HG02571 (cell line): ENCODE results near the gene C2orf69.
A peak's percentile ranks its signal among the peaks of the same experiment; 100 is the strongest.
"Not testable (repeated sequence)": the region's sequence is repeated elsewhere in the genome, so short reads cannot be mapped to it uniquely, and the experiment has no call there.

ENCODE experiments used
- ATAC-seq: cut with Tn5 transposase; IDR thresholded peaks from one replicate; pipeline ENCODE4 v1.9.1; 2021; ENCODE audit warnings: mild to moderate bottlenecking, moderate library complexity; ENCODE audit not compliant: unreplicated experiment

Gene C2orf69

DNA sequence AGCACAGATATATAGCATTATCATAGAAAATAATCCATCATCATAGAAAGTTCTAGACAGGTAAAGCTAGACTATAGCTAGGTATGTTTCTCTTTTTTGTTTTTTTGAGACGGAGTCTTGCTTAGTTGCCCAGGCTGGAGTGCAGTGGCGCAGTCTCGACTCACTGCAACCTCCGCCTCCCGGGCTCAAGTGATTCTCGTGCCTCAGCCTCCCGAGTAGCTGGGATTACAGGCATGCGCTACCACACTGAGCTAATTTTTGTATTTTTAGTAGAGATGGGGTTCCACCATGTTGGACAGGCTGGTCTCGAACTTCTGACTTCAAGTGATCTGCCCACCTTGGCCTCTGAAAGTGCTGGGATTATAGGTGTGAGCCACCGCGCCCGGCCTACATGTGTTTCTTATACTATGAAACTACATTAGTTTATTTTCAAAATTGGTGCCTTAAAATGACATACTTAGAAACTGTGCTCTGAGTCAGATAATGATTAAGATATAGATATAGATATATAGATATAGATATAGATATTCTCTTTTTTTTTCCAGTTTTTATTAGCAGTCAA is 1.5 kb downstream of the C2orf69 start:
- ATAC-seq = not testable (repeated sequence)

GRCh38 chr2:199914372-199914958 is 3.4 kb downstream of the C2orf69 start:
- ATAC-seq = no peak

- ATAC-seq = no peak
Observed at GRCh38 chr2:199916980-199917379, 5.9 kb downstream of the C2orf69 start.

- no peak for ATAC-seq
Observed at GRCh38 chr2:199922856-199923255, 11.8 kb downstream of the C2orf69 start.

DNA sequence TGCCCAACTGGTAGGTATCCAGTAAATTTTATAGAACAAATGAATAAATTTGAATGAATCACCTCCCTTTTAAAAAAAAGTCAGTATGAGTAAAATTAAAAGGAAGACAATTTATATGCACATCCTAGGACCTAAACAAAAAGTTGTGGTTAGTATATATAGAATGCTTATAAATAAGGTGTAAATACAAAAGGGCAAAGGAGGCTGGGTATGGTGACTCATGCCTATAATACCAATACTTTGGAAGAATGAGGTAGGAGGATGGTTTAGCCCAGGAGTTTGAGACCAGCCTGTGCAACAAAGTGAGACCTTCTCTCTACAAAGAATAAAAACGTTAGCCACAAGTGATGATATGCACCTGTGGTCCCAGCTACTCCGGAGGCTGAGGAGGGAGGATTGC is 12.8 kb downstream of the C2orf69 start:
- no peak for ATAC-seq

- no peak for ATAC-seq
Observed at GRCh38 chr2:199926806-199927205, 15.7 kb downstream of the C2orf69 start.

DNA sequence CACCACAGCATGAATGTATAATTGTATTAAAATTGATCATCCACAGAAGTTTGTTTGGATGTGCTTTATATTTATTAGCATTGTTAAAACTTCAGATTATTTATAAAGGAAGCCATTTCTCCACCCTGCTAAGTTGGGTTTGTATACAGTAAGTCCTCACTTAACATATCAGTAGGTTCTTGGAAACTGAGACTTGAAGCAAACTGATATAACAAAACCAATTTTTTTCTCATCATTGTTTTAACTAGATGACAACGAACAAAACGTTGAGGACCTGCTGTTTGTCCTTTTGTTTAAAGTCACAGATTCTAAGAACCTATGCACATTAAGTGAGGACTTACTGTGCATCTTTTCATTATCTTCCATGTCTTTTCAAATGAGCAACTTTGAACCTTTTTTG is 17.1 kb downstream of the C2orf69 start:
- ATAC-seq = no peak

DNA sequence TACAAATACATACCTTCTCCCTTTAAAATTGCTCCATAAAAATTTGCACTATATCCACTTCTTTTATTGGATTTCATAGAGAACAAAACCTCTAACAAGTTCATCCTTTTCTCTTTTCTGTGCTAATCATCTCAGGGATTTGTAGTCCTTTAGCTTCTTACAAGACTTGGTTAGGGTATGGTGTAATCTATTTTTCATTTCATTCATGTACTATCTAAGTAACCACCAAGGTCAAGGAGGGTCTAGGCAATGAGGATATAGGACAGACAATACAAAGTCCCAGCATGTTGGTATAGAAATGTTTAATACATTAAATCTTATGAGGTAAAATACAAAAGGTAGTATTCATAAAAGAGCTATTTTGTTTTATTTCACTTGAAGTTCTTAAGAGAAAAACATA is 17.5 kb downstream of the C2orf69 start:
- ATAC-seq = no peak

DNA sequence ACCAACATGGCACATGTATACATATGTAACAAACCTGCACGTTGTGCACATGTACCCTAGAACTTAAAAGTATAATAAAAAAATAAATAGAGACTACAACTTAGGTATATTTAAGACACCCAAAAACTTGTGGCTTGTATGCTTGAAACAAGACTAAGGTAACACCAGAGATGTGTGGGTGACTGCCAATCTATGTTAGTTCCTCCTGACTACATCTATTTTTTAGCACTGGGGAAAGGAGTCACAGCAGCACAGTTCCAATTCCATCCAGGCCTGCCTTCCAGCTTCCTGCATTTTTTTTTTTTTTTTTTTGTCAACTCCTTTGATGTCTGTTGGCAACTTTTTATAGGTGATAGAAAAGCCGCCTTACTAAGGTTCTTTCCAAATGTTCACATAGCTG is 18.2 kb downstream of the C2orf69 start:
- ATAC-seq = no peak

- ATAC-seq = no peak
Observed at GRCh38 chr2:199932312-199932855, 21.3 kb downstream of the C2orf69 start.

GRCh38 chr2:199933466-199933865 is 22.4 kb downstream of the C2orf69 start:
- ATAC-seq = no peak

- ATAC-seq = no peak
Observed at GRCh38 chr2:199936554-199936953, 25.5 kb downstream of the C2orf69 start.

- ATAC-seq = no peak
Observed at GRCh38 chr2:199940373-199940772, 29.3 kb downstream of the C2orf69 start.

DNA sequence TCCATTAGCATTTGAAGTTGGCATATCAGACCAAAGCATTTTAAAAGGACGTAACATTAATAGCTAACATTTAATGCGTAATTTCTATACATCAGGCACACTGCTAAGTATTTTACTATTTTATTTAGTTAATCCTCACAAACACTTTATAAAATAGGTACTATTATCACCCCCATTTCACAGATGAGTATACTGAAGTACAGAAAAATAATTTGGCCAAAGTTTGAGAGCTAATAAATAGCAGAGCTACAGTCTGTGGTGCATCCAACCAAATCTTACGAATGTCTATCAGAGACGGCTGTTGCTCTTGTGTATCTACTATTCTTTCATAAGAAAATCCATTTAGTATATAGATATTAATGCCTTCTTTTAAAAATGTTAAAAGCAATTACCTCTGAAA is 32.3 kb downstream of the C2orf69 start:
- no peak for ATAC-seq

DNA sequence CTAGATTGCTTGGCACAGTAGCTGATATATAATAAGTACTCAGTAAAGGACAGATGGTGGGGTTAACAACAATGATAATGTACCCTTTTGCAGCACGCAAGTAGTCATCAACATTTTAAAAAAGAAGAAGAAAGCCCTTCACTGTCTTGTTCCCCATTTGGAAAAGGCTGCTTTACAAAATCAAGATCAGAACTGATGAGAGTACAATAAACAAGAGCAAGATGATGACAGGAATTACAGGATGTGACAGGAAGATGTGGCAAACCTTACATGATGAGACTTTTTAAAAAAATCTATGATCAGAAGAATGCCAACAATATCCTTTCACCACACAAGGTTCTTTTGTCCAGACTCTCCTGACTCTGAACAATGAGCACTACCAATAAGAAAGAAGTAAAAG is 35.1 kb downstream of the C2orf69 start:
- no peak for ATAC-seq

DNA sequence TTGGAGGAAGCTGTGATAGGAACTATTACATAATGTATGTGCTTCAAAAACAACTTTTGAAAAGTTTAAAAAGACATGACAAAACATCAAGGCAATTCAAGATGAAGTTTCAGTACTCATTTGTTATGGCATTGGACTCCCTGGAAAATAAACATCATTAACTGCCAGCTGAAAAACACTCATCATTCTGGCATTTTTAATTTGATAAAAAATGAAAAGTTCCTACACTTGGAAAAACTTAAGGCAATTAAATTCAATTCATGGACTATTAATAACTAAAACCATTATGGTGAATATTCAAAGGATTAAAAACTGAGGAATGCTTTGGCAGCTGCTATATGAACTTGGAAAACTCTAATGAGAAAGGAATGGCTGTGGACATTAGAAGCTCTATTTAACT is 35.7 kb downstream of the C2orf69 start:
- no peak for ATAC-seq

- ATAC-seq = no peak
Observed at GRCh38 chr2:199950396-199950795, 39.3 kb downstream of the C2orf69 start.

DNA sequence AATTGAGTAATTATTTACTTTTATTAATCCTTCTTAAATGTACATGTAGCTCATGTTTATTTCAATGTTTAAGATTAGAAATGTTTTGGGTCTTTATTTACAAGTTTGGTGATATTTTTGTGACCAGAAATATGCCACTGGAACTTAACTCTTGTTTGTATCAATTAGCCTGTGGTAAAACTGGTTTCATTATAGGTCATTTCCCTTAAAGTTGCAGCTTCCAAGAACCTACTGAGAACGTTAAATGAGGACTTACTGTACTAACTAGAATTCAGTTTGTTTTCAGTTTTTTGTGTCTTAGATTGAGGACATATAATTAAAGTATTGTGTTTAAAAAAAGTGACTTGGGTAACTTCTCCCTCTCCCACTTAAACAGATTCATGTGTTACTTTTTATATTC is 39.9 kb downstream of the C2orf69 start:
- ATAC-seq = no peak

DNA sequence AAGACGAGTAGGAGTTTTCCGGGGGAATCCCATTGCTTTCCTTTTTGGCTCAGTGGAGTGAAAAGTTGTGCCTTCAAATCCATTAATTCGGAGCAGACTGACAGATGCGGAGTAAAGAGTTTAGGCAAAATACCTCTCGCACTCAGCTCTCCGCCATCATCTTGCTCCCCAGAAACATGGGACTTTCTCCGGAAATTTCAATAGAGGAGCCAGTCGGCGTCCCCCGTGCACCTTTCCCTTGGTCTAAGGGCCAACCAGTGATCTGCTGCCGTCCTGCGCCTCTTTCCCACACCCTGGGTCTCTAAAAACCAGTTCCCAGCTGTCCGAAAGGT is 43.9 kb downstream of the C2orf69 start:
- ATAC-seq = peak; percentile 43

DNA sequence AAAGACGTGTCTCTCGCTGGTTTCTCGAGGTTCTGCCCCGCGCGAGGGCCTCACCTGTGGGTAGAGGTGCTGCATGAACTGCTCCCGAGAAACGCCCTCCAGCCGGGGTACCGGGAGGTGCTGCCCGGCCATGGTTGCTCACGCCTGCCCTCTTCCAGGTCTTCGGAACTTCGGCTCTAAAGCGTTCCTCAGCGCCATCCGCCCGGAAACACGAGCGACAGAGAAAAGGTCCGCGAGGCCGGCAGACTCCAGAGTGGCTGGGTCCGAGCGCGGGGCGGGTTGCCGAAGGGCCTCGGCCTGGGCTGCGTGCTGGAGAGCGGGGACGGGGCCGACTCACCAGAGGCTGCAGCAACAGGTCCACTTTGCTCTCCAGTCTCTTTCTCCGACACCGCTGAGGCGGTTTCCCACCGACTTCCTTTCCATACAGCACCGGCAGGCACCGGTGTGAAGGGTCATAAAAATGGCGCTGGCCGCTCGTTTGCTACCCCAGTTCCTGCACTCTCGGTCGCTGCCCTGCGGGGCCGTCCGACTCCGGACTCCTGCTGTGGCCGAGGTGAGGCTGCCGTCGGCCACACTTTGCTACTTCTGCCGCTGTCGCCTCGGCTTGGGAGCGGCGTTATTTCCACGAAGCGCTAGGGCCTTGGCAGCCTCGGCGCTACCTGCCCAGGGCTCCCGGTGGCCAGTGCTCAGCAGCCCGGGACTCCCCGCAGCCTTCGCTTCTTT is 44.4 kb downstream of the C2orf69 start, which contains the start of the genes MAIP1 and TYW5:
MAIP1 (plus strand) TSS at position 244 of the 723 bp plus-strand sequence; CDS start at position 461, 217 bp downstream.
TYW5 (minus strand) TSS at position 153 of the 723 bp plus-strand sequence; CDS start at position 132, 21 bp downstream.
- ATAC-seq = peak; percentile 81

- no peak for ATAC-seq
Observed at GRCh38 chr2:199956062-199956380, 44.9 kb downstream of the C2orf69 start.

- no peak for ATAC-seq
Observed at GRCh38 chr2:199958014-199958413, 46.9 kb downstream of the C2orf69 start.
